A673 (cell line): ENCODE measurements around the gene THAP9. TPM values are rescaled to one million over a fixed set of nuclear protein-coding genes. Genes with fewer than 3 reads are reported as not detected.

Experiments
- Bru-seq: library from RNA; stranded (reverse); fragments of 400-500 nt; gene quantifications from one replicate; lab custom pipeline; 2021; lab: Mats Ljungman, UMichigan
- BruChase-seq, 2 experiments: library from RNA; stranded (reverse); fragments of 400-500 nt; gene quantifications; one replicate each; lab custom pipeline; 2021; lab: Mats Ljungman, UMichigan
- BruUV-seq: library from RNA; stranded (reverse); fragments of 400-500 nt; replicated peaks from 2 replicates; lab custom pipeline; 2021; lab: Mats Ljungman, UMichigan
- CTCF ChIA-PET: fragments of 300-600 bp; sonication (Branson Sonifier 250); formaldehyde crosslinking; loops from one replicate; lab custom pipeline; 2022; ENCODE audit warnings: antibody characterized with exemption; lab: Charles Lee
- POLR2A ChIA-PET: fragments of 300-600 bp; sonication (Branson Sonifier 250); formaldehyde crosslinking; loops from one replicate; lab custom pipeline; 2022; ENCODE audit warnings: antibody characterized with exemption; ENCODE audit not compliant: low non-redundant PET; lab: Charles Lee
- DNase-seq: peaks from one replicate; pipeline ENCODE4 v3.0.0-alpha.2; 2015; ENCODE audit warnings: low spot score
- H3K27ac ChIP-seq: fragments of 200-600 bp; sonication (generic); 2 replicates; pipeline ENCODE4 v1.5.1; 2016; ENCODE audit warnings: mixed run types, low read depth, mild to moderate bottlenecking, mixed read lengths, antibody characterized with exemption, low read length; ENCODE audit not compliant: poor library complexity, severe bottlenecking
- H3K27me3 ChIP-seq: fragments of 200-600 bp; sonication (generic); replicated peaks from 2 replicates; pipeline ENCODE4 v1.6.1; 2017; ENCODE audit warnings: mixed run types, low read depth, mild to moderate bottlenecking, mixed read lengths, antibody characterized with exemption, low read length; ENCODE audit not compliant: insufficient read depth, poor library complexity
- H3K36me3 ChIP-seq: fragments of 200-600 bp; sonication (generic); 2 replicates; pipeline ENCODE4 v1.6.1; 2016; ENCODE audit warnings: mixed run types, mild to moderate bottlenecking, mixed read lengths, antibody characterized with exemption, low read length; ENCODE audit not compliant: insufficient read depth, poor library complexity, severe bottlenecking
- H3K4me1 ChIP-seq: fragments of 200-600 bp; sonication (generic); 2 replicates; pipeline ENCODE4 v1.6.1; 2017; ENCODE audit warnings: mixed run types, mild to moderate bottlenecking, mixed read lengths, antibody characterized with exemption, low read length; ENCODE audit not compliant: insufficient read depth, poor library complexity, severe bottlenecking
- H3K4me3 ChIP-seq: fragments of 200-600 bp; sonication (generic); 2 replicates; pipeline ENCODE4 v1.5.1; 2016; ENCODE audit warnings: low read depth, mixed run types, mild to moderate bottlenecking, mixed read lengths, low read length; ENCODE audit not compliant: poor library complexity, severe bottlenecking
- H3K9me3 ChIP-seq: fragments of 200-600 bp; sonication (generic); 2 replicates; pipeline ENCODE4 v1.6.1; 2016; ENCODE audit warnings: mixed run types, low read depth, mild to moderate bottlenecking, mixed read lengths, antibody characterized with exemption, low read length; ENCODE audit not compliant: poor library complexity, severe bottlenecking
- EZH2 ChIP-seq: fragments of 200-600 bp; sonication (generic); IDR thresholded peaks from 2 replicates; pipeline ENCODE4 v1.6.1; 2017; ENCODE audit warnings: borderline replicate concordance, low read depth, mild to moderate bottlenecking, mixed read lengths, antibody characterized with exemption, low read length; ENCODE audit not compliant: poor library complexity, severe bottlenecking
- intact Hi-C: fragments of 100-400 bp; cut with micrococcal nuclease; formaldehyde crosslinking; loops from one replicate; pipeline ENCODE4 v1.10.0; 2022; ENCODE audit not compliant: unreplicated experiment
- long read RNA-seq: library from polyadenylated mRNA; stranded (forward); transcript quantifications from one replicate; pipeline ENCODE4 v2.0.0, GENCODE V29; 2022
- total RNA-seq: library from RNA; stranded (reverse); gene quantifications from 2 replicates; pipeline ENCODE4 v1.2.3, GENCODE V29; 2021
- TF ChIP-seq, protein P1 (sequence below): fragments of 300-800, 200-600 bp; sonication (generic); conservative IDR thresholded peaks from 2 replicates; pipeline ENCODE4 v1.5.1; 2017; ENCODE audit warnings: low read depth, mild to moderate bottlenecking, antibody characterized with exemption, low read length, moderate library complexity, mixed read lengths

The THAP9 gene, protein sequence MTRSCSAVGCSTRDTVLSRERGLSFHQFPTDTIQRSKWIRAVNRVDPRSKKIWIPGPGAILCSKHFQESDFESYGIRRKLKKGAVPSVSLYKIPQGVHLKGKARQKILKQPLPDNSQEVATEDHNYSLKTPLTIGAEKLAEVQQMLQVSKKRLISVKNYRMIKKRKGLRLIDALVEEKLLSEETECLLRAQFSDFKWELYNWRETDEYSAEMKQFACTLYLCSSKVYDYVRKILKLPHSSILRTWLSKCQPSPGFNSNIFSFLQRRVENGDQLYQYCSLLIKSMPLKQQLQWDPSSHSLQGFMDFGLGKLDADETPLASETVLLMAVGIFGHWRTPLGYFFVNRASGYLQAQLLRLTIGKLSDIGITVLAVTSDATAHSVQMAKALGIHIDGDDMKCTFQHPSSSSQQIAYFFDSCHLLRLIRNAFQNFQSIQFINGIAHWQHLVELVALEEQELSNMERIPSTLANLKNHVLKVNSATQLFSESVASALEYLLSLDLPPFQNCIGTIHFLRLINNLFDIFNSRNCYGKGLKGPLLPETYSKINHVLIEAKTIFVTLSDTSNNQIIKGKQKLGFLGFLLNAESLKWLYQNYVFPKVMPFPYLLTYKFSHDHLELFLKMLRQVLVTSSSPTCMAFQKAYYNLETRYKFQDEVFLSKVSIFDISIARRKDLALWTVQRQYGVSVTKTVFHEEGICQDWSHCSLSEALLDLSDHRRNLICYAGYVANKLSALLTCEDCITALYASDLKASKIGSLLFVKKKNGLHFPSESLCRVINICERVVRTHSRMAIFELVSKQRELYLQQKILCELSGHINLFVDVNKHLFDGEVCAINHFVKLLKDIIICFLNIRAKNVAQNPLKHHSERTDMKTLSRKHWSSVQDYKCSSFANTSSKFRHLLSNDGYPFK
- total RNA-seq (3.8 and 4.2 TPM in 2 replicates), Bru-seq, nascent RNA (percentile 65 among the genes with signal in this experiment), BruChase-seq, experiment 1, labeled RNA remaining after a 2-hour chase (percentile 61 among the genes with signal in this experiment), BruChase-seq, experiment 2, labeled RNA remaining after a 6-hour chase (percentile 50 among the genes with signal in this experiment)
- long read RNA-seq, transcript THAP9-201 (5 exons, 3,808 nt): major isoform, 5 of 6 reads
- long read RNA-seq, partial matches to known transcripts: 1 of 6 reads
- long read RNA-seq, other reads (novel, unspliced or antisense): 0 of 6 reads

DNA sequence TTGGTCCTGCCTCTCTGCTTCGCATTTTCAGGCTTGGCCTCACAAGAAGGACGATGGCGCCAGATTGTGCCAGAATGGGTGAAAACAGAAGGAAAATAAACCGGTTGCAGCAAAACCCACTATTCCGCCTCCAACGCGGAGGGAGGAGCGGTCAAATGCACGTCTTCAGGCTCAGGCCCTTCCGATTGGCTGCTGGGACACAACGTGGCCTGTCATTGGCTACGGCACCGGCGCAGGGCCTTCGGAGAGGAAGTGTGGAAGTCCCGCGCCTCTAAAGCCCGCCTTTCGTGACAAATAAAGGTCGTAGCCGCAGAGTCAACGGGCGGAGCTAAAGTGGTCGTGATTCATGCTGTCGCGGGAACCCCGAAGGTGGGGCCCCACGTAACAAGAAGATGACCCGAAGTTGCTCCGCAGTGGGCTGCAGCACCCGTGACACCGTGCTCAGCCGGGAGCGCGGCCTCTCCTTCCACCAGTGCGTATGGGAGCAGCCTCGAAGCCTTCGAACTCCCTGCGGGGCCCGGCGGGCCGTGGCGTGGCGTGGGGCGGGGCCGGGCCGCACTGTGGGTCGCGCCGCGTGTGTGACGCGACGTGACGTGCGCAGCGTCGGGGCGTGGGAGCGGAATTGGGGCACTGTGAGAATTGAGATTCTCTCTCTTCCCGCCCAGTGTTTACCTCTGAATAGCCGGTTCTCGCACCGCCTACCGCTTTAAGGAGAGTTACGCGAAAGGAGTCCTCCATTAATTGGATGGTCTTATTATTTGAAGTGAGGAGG lies at the start of gene THAP9:
Gene THAP9, plus strand, starts transcription at position 325 of the 772 bp plus-strand sequence. Its CDS starts 68 bp downstream, at position 393.
- TF ChIP-seq EZH2: no peak
- TF ChIP-seq, protein P1, sequence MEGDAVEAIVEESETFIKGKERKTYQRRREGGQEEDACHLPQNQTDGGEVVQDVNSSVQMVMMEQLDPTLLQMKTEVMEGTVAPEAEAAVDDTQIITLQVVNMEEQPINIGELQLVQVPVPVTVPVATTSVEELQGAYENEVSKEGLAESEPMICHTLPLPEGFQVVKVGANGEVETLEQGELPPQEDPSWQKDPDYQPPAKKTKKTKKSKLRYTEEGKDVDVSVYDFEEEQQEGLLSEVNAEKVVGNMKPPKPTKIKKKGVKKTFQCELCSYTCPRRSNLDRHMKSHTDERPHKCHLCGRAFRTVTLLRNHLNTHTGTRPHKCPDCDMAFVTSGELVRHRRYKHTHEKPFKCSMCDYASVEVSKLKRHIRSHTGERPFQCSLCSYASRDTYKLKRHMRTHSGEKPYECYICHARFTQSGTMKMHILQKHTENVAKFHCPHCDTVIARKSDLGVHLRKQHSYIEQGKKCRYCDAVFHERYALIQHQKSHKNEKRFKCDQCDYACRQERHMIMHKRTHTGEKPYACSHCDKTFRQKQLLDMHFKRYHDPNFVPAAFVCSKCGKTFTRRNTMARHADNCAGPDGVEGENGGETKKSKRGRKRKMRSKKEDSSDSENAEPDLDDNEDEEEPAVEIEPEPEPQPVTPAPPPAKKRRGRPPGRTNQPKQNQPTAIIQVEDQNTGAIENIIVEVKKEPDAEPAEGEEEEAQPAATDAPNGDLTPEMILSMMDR: no peak
- CTCF ChIA-PET: no interaction called here
- no peaks in the 10 kb centered on the region for H3K36me3 ChIP-seq
- H3K4me1 ChIP-seq: no peaks in the 10 kb centered on the region
- H3K27me3 ChIP-seq: no peaks in the 10 kb centered on the region
- POLR2A ChIA-PET: interaction anchor here (0.5 kb wide), 1 partner anchor 134 kb away, joined by 14 read pairs; the partner anchor contains the start of gene COPS4
- peak within 1 kb of the TSS; percentile 98 for H3K27ac ChIP-seq
- peak within 1 kb of the TSS; percentile 76 for H3K4me3 ChIP-seq
- H3K9me3 ChIP-seq: no peaks in the 10 kb centered on the region
- intact Hi-C loops: loop anchor here (2.0 kb wide), 1 partner anchor 112 kb away; no protein-coding TSS in a partner anchor
- BruUV-seq: no TSS peak
- DNase-seq: peak; percentile 97

DNA sequence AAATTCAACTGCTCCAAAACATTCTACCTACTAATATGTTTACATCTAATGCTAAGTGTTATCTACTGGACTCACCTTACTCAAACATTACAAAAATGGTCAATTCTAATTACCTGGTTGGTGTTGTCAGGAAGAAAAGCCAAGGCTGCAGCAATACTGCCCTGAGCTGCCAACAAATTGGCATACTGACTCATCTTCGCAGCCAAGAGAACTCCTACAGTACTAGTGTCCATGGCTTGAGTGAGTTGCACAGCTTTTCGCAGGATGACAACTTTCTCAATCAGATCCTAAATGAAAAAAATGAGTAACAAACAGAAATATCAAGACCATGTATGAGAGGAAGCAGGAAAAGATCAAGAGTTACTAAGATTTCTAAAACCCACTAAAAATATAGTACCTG lies 49.2 kb upstream of the THAP9 start:
- ChIA-PET CTCF (no interaction called here), POLR2A (no interaction called here)
- no peak for DNase-seq
- Histone ChIP-seq H3K4me3 (no peak overlapping the region), H3K27ac (no peak overlapping the region), H3K36me3 (peaks cover 61% of the 10 kb centered on the region), H3K9me3 (no peaks in the 10 kb centered on the region), H3K4me1 (no peaks in the 10 kb centered on the region), H3K27me3 (no peaks in the 10 kb centered on the region)
- TF ChIP-seq, protein P1: no peak
- no peak for TF ChIP-seq EZH2
- BruUV-seq: no TSS peak
- intact Hi-C loops: no loop called here
